Effector CD8-positive, alpha-beta T cell (primary cell): ENCODE data around the gene SMG6.

Experiments used
- DNase-seq: peaks from one replicate; lab custom pipeline; 2025; lab: John Stamatoyannopoulos, UW

Gene SMG6

DNA sequence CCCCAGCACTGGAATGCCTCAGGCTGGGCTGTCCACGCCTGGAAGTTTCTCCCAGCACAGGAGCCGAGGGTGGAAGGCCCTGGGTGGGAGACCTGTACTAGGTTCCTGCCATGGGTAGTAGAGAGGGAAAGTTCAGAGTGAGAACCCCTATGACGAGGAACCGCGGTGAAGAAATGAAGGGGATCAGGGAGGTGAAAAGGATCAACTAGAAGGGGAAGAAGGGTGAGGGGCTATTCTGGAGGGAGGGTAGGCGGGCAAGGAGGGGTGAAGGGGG is 243.3 kb downstream of the SMG6 start:
- no peak for DNase-seq

DNA sequence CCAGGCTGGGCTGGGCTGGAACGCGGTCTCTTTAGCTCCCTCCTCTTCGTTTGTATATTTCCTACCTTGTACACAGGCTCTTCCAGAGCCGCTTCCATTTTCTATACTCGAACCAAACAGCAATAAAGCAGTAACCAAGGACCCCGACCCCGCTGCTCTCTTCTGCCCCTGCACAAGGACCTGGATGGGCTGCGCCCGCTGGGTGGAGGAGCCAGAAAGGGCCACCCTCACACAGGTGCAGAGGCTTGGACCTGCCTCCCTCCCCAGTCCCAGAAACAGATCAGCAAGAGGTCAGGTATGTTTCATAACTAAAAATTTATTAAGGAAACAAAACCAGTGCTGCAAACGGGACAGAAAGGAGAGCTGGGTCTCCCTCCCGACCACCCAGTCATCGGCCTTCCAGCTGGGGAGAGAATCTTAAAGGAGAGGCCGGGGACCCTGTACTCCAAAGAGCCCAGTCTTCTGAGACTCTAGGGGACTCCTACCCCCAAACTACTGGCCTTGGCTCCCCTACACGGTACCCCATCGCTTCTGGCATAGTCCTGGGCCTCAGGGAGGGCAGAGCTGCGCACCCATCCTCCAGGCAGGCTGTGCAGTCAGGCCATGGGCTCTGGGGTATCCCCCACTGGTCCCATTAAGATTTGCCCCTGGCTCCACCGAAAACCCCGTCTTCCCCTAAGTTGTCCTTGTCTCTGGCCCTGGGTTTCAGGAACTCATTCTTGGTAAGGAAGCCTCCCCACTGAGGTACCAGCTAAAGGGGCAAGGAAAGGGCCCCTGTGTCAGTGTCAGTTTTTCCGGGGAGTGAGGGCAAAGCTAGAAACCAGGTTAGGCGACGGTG is 243.8 kb downstream of the SMG6 start:
- DNase-seq = no peak

DNA sequence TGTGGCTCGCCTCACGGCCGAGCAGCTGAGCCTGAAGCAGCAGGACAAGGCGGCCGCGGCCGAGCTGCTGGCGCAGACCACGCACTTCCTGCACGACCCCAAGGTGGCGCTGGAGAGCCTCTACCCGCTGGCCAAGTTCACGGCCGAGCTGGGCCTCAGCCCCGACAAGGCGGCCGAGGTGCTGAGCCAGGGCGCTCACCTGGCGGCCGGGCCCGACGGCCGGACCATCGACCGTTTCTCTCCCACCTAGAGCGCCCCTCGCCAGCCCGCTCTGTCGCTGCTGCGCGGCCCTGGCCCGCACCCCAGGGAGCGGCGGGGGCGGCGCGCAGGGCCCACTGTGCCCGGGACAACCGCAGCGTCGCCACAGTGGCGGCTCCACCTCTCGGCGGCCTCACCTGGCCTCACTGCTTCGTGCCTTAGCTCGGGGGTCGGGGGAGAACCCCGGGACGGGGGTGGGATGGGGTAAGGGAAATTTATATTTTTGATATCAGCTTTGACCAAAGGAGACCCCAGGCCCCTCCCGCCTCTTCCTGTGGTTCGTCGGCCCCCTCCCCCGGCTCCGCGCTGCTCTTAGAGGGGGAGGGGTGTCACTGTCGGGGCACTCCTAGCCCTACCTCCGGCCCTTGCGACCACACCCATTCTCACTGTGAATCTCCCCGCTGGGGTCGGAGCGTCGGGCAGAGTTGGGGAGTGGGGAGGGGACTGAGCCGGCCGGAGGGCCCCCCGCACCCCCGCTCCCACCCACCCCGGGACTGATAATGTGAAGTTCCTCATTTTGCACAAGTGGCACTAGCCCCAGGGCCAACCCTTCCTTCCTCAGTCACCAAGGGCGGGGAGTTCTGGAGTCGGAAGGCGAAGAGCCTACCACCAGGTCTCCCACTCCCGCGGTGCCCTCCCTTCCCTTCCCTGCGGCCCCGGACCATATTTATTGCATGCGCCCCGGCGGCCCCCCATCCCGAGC is 244.7 kb downstream of the SMG6 start:
- peak; percentile 30 for DNase-seq

DNA sequence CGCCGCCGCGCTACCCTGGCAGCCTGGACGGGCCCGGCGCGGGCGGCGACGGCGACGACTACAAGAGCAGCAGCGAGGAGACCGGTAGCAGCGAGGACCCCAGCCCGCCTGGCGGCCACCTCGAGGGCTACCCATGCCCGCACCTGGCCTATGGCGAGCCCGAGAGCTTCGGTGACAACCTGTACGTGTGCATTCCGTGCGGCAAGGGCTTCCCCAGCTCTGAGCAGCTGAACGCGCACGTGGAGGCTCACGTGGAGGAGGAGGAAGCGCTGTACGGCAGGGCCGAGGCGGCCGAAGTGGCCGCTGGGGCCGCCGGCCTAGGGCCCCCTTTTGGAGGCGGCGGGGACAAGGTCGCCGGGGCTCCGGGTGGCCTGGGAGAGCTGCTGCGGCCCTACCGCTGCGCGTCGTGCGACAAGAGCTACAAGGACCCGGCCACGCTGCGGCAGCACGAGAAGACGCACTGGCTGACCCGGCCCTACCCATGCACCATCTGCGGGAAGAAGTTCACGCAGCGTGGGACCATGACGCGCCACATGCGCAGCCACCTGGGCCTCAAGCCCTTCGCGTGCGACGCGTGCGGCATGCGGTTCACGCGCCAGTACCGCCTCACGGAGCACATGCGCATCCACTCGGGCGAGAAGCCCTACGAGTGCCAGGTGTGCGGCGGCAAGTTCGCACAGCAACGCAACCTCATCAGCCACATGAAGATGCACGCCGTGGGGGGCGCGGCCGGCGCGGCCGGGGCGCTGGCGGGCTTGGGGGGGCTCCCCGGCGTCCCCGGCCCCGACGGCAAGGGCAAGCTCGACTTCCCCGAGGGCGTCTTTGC is 245.6 kb downstream of the SMG6 start:
- DNase-seq = no peak

DNA sequence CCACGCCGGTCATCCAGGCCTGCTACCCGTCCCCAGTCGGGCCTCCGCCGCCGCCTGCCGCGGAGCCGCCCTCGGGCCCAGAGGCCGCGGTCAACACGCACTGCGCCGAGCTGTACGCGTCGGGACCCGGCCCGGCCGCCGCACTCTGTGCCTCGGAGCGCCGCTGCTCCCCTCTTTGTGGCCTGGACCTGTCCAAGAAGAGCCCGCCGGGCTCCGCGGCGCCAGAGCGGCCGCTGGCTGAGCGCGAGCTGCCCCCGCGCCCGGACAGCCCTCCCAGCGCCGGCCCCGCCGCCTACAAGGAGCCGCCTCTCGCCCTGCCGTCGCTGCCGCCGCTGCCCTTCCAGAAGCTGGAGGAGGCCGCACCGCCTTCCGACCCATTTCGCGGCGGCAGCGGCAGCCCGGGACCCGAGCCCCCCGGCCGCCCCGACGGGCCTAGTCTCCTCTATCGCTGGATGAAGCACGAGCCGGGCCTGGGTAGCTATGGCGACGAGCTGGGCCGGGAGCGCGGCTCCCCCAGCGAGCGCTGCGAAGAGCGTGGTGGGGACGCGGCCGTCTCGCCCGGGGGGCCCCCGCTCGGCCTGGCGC is 246.3 kb downstream of the SMG6 start:
- DNase-seq = no peak

DNA sequence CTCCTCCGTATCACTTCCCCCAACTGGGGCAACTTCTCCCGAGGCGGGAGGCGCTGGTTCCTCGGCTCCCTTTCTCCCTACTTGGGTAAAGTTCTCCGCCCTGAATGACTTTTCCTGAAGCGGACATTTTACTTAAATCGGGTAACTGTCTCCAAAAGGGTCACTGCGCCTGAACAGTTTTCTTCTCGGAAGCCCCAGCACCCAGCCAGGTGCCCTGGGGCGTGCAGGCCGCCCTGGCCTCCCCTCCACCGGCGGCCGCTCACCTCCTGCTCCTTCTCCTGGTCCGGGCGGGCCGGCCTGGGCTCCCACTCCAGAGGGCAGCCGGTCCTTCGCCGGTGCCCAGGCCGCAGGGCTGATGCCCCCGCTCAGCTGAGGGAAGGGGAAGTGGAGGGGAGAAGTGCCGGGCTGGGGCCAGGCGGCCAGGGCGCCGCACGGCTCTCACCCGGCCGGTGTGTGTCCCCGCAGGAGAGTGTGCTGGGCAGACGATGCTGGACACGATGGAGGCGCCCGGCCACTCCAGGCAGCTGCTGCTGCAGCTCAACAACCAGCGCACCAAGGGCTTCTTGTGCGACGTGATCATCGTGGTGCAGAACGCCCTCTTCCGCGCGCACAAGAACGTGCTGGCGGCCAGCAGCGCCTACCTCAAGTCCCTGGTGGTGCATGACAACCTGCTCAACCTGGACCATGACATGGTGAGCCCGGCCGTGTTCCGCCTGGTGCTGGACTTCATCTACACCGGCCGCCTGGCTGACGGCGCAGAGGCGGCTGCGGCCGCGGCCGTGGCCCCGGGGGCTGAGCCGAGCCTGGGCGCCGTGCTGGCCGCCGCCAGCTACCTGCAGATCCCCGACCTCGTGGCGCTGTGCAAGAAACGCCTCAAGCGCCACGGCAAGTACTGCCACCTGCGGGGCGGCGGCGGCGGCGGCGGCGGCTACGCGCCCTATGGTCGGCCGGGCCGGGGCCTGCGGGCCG is 247.1 kb downstream of the SMG6 start:
- DNase-seq = no peak

DNA sequence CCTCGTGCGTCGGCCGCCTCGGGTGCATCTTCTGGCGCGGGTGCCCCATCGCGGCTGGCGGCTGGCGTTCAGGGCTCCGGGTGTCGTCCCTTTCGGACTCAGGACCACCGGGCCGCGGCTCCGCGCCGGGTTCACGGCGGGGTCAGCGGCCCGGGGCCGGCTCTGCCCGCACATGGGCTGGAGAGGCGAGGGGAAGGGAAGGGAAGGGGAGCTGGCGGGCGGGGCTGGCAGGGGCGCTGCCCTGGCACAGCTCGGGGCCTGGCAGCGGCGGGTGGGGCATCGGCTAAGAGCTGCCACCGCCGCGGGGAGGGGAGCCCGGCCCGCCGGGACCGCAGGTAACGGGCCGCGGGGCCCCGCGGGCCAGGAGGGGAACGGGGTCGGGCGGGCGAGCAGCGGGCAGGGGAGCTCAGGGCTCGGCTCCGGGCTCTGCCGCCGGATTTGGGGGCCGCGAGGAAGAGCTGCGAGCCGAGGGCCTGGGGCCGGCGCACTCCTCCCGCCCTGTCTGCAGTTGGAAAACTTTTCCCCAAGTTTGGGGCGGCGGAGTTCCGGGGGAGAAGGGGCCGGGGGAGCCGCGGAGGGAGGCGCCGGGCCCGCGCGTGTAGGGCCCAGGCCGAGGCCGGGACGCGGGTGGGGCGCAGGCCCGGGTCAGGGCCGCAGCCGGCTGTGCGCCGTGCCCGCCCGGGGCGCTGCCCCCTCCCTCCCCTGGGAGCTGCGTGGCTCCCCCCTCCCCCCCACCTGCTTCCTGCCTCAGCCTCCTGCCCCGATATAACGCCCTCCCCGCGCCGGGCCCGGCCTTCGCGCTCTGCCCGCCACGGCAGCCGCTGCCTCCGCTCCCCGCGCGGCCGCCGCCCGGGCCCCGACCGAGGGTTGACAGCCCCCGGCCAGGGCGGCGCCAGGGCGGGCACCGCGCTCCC is 248.0 kb downstream of the SMG6 start:
- DNase-seq = no peak

DNA sequence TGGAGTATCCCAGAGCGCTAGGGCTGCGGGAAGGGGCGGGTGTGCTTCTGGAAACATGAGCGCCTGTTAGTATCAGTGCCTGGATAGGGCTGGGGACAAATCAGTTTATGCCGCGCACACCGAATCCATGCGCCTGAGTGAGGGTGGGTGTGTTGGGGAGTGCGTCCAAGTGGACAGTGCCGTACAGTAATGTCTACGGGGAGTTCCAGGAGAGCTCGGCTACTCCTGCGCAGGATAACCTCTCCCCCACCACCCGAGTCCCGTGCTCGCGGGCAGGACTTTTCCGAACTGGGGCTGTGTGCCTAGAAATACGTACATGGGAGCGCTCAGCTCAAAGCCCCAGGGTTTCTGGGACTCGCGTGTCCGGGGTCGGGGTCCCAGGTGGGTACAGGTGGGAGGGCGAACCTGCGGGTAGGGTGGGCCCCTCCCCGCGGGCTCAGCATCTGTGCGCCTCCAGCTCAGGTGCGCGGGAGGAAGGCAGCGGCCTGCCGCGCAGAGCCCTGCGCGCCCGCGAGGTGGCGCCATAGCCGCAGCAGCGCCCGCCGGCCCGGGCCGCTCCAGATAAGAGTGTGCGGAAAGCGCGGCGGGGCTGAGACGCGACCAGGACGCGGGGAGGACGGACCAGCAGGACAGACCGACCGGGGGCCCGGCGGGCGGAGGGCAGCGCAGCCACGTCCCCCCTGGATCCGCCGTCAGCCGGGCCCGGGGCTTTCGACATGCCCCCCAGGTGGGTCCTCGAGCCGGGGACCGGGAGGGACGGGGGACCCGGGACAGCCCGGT is 248.9 kb downstream of the SMG6 start, which contains the start of gene HIC1:
HIC1 (plus strand) TSS at position 592 of the 780 bp plus-strand sequence. CDS start 1,588 bp downstream, outside the sequence.
- DNase-seq = peak; percentile 49

DNA sequence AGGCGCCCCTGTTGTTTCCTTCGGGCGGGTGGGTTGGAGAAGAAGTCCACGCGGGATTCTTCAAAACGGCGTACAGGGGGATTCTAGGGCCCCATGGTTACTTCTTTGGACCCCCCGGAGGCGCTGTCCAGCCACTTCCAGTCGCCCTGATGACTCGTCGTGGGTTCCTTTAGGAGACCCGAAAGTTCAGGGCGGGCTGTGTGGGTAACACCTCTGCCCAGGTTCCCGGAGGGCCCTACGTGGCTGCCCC is 249.4 kb downstream of the SMG6 start:
- no peak for DNase-seq

DNA sequence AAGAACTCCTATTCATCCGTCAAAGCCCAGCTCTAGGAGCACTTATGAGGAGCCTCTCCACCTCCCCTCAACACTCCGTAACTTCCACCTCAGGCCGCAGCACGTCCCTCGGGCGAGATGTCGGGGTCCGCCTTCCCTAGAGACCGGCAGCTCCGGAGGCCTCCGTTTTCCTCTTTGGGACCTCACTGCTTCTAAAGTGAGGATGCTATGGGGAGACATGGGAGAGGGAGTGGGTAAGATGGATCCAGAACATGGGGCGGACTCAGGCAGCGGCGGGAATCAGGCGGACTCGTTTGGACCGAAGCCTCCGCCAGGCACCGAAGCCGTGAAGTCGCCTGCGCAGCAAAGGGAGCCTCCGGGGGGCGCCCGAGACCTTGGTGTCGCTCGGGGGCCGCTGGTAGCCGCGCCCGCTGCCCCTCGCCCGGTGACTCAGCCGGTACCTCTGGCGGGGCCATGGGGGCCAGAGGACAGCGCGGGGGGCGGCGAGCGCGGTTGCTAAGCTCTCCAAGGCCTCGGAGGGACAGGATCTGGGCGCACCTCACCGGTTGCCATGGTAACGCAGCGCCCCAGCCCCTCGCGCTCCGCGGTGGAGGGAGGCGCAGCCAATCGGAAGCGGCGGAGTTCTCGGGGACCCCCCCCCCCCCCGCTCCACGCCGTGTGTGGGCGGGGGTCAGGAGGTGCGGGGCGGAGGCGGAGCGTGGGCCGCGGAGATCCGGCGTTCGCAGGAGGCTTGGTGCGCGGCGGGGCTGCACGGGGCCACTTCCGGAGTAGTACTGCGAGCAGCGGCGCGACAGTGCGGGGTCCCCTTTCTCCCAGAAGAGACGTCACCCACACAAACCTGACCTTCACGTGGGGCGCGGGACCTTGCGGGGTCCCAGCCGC is 250.0 kb downstream of the SMG6 start:
- DNase-seq = peak; percentile 65

DNA sequence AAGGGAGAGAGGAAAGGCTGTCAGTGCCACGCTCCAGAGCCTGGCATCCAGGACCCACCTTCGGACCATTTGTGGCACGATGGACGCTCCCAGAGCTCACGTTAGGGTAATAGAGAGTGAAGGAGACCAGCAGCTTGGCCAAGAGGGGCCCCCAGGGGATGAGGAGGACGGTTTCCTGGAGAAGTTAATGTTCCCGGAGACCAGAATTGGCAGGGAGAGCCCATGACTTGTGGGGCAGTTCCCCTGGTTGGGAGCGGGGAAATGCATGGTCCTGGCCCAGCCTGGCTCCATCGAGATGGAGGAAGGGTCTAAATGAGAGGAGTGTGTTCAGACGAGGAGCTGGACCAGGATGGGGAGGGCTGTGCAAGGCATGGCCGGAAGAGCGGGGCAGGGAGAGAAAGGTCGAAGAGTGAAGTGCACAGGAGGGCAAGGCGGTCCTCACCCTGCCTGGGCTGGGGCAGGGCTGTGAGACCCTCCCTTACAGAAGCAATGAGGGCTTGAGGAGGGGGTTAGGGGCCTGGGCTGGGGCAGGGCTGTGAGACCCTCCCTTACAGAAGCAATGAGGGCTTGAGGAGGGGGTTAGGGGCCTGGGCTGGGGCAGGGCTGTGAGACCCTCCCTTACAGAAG is 251.5 kb downstream of the SMG6 start:
- DNase-seq = no peak

DNA sequence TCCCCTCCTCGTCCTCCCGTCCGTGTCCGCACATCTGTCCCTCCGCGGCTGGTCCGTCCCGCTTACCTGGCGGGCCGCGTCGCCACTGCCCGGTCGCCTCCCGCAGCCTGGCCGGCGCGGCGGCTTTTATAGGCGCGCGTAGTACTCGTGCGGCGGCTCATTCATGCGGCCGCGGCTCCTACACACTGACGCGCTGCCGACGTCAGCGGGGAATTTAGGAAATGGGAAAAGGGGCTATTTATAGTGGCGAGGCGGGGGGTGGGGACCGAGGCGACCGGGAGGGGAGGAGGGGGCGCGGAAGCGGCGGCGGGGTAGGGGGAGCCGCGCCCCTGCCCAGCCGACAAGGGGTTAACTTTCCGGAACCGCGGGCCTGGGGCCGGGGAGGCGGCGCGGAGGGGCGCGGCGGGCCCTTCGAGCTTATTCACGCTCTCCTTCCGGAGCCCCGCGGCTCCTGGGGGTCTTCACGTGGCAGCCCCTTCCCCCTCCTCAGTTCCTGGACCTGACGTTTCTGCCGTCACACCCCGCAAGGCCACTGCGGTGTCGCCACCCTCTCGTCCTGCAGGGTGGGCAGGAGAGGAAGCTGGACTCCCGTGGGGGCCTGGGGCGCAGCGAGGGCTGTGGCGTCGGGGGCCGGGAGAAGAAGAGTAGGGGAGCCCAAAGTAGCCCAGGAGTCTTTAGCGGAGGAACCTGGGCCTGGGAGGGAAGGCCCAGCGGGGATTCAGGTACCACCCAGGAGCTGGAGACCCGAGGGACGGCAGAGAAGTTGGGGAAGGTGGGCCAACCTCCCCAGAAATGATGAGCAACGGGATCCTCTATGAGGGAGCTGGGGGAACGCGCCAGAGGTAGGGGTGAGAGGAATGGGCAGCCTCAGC is 252.3 kb downstream of the SMG6 start:
- DNase-seq = no peak

DNA sequence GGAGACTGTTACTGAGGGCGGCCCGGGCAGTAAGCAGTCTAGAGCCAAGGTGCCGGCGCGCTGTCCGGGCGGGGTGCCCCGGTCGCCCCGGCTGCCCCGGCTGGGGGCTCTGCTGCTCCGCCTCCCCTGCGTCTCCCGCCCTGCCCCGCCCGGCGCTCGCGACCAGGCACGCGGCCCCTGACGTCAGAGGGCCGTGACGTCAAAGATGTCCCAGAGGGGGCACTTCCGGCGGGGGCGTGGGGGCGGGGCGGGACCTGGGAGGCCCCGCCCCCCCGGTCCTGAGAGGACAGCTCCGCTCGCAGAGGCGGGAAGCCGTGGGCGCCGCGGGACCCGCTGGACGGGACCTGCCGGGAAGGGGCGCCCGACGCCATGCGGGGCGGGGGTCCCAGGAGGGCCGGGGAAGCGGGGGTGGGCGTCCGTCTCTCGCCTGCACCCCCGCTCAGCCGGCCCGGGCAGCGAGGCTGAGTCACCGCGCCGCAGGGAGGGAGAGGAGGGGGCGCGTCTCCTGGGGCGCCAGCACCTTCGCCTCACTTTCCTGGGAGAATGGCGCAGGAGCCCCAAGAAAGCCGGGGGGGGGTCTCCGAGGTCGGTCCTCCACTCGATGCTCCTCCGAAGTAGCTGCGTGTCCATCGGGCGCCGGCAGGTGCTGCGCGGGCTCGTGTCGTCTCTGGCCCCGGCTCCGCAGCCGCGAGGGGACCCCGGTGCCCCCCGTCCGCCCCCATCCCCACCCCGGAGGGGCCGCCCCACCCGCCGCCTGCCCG is 253.1 kb downstream of the SMG6 start:
- peak; percentile 68 for DNase-seq

DNA sequence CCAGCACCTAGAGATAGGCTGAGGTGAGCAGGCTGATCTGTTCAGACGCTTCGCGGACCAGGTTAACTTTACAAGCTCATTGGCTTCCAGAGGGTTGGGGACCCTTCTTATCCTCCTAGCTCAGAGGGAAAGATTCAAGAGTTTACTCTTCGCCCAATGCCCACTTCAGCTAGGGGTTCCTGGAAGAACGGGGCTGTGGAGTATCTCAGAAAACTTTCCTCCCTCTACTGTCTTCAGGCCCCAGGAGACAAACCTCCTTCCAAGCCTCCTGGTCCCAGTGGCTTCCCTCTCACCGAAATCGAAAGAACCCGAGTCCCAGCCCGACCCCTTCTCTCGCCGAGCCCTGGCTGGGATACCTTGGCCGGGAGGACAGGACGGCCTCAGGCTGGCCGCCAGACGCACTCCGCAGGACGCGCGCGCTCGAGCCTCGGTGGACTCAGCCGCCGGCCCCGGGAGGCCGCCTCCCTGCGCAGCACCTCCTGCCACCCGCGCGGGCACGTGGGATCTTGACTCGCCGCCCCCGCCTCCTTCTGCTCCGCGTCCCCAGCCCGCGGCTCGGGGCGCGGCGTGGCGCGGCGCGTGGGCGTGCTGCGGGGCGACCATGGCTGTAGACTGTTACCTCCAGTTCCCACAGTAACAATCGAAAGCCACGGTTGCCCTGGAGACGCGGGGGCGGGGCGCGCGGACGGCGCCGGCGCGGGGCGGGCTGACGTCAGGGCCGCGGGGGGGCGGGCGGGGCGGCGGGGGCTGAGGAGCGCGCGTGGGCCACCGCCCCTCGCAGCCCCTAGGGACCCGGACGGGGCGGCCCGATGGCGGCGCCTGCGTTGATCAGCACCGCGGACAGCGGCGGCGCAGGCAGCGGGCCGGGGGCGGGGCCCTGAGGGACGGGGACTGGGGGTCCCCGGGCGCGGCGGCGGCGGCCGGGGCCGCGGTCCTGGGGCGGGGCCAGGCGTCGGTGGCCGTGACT is 254.0 kb downstream of the SMG6 start:
- peak; percentile 85 for DNase-seq
